DND-41 (cell line): Measurements from ENCODE around the gene ZNF235.

ENCODE experiments used
- ATAC-seq: fragments of 200-7000 bp; cut with Tn5 transposase; 3 replicates; pipeline ENCODE4 v1.9.1; 2021; ENCODE audit warnings: low read depth; ENCODE audit not compliant: insufficient read depth
- DNase-seq: peaks from one replicate; pipeline ENCODE4 v3.0.0-alpha.2; 2020
- H2AFZ ChIP-seq: 2 replicates; pipeline ENCODE4 v1.6.0; 2012; ENCODE audit warnings: low read depth, low read length
- H3K27ac ChIP-seq: 2 replicates; pipeline ENCODE4 v1.5.1; 2012; ENCODE audit warnings: low read length, inconsistent platforms
- H3K27me3 ChIP-seq: fragments of 200-600 bp; sonication (generic); 2 replicates; pipeline ENCODE4 v1.6.0; 2012; ENCODE audit warnings: low read length, mild to moderate bottlenecking, inconsistent platforms; ENCODE audit not compliant: insufficient read depth, poor library complexity
- H3K36me3 ChIP-seq: 2 replicates; pipeline ENCODE4 v1.5.1; 2012; ENCODE audit warnings: low read length, inconsistent platforms; ENCODE audit not compliant: insufficient read depth
- H3K4me1 ChIP-seq: 2 replicates; pipeline ENCODE4 v1.5.1; 2012; ENCODE audit warnings: mild to moderate bottlenecking, low read length; ENCODE audit not compliant: insufficient read depth
- H3K4me2 ChIP-seq: 2 replicates; pipeline ENCODE4 v1.6.0; 2012; ENCODE audit warnings: mild to moderate bottlenecking, moderate library complexity, low read length, inconsistent platforms; ENCODE audit not compliant: insufficient read depth
- H3K4me3 ChIP-seq, 2 experiments: fragments of 200-600 bp in 1 of 2; shearing (Covaris generic) in 1 of 2; 2 replicates each; pipeline ENCODE4 v1.5.1; 2012 to 2016; ENCODE audit warnings: inconsistent platforms in 2 of 2, low read length in 2 of 2, mild to moderate bottlenecking in 2 of 2, low read depth in 1 of 2, moderate library complexity in 1 of 2
- H3K79me2 ChIP-seq: 2 replicates; pipeline ENCODE4 v1.6.0; 2012; ENCODE audit warnings: low read length, inconsistent platforms; ENCODE audit not compliant: insufficient read depth
- H3K9ac ChIP-seq: 2 replicates; pipeline ENCODE4 v1.6.0; 2012; ENCODE audit warnings: low read depth, mild to moderate bottlenecking, inconsistent platforms, low read length, moderate library complexity
- H3K9me3 ChIP-seq: 2 replicates; pipeline ENCODE4 v1.5.1; 2012; ENCODE audit warnings: low read length, moderate library complexity, mild to moderate bottlenecking, inconsistent platforms; ENCODE audit not compliant: insufficient read depth, severe bottlenecking
- H4K20me1 ChIP-seq: 2 replicates; pipeline ENCODE4 v1.6.0; 2012; ENCODE audit warnings: low read length; ENCODE audit not compliant: insufficient read depth
- CTCF ChIP-seq: IDR thresholded peaks from 2 replicates; pipeline ENCODE4 v1.5.1; 2012; ENCODE audit warnings: borderline replicate concordance, low read length, moderate library complexity, mild to moderate bottlenecking; ENCODE audit not compliant: poor library complexity, severe bottlenecking; ENCODE audit errors: extremely low read depth
- EZH2 ChIP-seq: IDR thresholded peaks from 3 replicates; pipeline ENCODE4 v1.6.1; 2012; ENCODE audit warnings: borderline replicate concordance, low read depth, mild to moderate bottlenecking, moderate library complexity, low read length, inconsistent platforms; ENCODE audit not compliant: severe bottlenecking

Gene ZNF235

DNA sequence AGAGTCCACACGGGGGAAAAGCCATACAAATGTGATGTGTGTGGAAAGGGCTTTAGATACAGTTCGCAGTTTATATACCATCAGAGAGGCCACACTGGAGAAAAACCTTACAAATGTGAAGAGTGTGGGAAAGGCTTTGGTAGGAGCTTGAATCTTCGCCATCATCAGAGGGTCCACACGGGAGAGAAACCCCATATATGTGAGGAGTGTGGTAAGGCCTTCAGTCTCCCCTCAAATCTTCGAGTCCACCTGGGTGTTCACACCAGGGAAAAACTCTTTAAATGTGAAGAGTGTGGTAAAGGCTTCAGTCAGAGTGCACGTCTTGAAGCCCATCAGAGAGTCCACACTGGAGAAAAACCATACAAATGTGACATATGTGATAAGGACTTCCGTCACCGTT, 68.4 kb downstream of the ZNF235 start:
- no peak overlapping the region for H3K4me3 ChIP-seq
- peaks cover 16% of the 10 kb centered on the region for H3K9me3 ChIP-seq
- no peaks in the 10 kb centered on the region for H3K27me3 ChIP-seq
- H3K4me2 ChIP-seq, result no peak overlapping the region
- DNase-seq (no peak), ATAC-seq (no peak; the same call in 2 of the 3 replicates)
- H4K20me1 ChIP-seq, result no peaks in the 10 kb centered on the region
- H3K27ac ChIP-seq, result no peak overlapping the region
- no peaks in the 10 kb centered on the region for H3K4me1 ChIP-seq
- no peak overlapping the region for H3K9ac ChIP-seq
- no peaks in the 10 kb centered on the region for H3K79me2 ChIP-seq
- H2AFZ ChIP-seq, result no peak overlapping the region
- TF ChIP-seq EZH2 (no peak), CTCF (no peak)
- H3K36me3 ChIP-seq, result peaks cover 60% of the 10 kb centered on the region
